Neural progenitor cell (in vitro differentiated cells): ENCODE results near the gene RAB11FIP5.

ENCODE experiments used
- EZH2 ChIP-seq: fragments of 200-600 bp; sonication (generic); IDR thresholded peaks from 2 replicates; pipeline ENCODE4 v1.6.1; 2017; ENCODE audit warnings: antibody characterized with exemption, mild to moderate bottlenecking, moderate library complexity
- EZH2phosphoT487 ChIP-seq: fragments of 200-600 bp; sonication (generic); IDR thresholded peaks from 2 replicates; pipeline ENCODE4 v1.6.1; 2017; ENCODE audit warnings: antibody characterized with exemption
- TF ChIP-seq, protein P1 (sequence below): fragments of 200-600 bp; sonication (generic); IDR thresholded peaks from 2 replicates; pipeline ENCODE4 v1.5.1; 2017; ENCODE audit warnings: antibody characterized with exemption, mild to moderate bottlenecking

GRCh38 chr2:73142937-73143336 lies 30.2 kb upstream of the RAB11FIP5 start:
- TF ChIP-seq, protein P1, sequence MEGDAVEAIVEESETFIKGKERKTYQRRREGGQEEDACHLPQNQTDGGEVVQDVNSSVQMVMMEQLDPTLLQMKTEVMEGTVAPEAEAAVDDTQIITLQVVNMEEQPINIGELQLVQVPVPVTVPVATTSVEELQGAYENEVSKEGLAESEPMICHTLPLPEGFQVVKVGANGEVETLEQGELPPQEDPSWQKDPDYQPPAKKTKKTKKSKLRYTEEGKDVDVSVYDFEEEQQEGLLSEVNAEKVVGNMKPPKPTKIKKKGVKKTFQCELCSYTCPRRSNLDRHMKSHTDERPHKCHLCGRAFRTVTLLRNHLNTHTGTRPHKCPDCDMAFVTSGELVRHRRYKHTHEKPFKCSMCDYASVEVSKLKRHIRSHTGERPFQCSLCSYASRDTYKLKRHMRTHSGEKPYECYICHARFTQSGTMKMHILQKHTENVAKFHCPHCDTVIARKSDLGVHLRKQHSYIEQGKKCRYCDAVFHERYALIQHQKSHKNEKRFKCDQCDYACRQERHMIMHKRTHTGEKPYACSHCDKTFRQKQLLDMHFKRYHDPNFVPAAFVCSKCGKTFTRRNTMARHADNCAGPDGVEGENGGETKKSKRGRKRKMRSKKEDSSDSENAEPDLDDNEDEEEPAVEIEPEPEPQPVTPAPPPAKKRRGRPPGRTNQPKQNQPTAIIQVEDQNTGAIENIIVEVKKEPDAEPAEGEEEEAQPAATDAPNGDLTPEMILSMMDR, result no peak
- no peak for TF ChIP-seq EZH2phosphoT487
- no peak for TF ChIP-seq EZH2
